Measurements from ENCODE around the gene CAPN2. TPM values are rescaled to one million over a fixed set of nuclear protein-coding genes. Genes with fewer than 3 reads are reported as not detected.

CAPN2 gene
- total RNA-seq, 4 donors from 2014 or later = 193 to 505 (median 387) TPM

DNA sequence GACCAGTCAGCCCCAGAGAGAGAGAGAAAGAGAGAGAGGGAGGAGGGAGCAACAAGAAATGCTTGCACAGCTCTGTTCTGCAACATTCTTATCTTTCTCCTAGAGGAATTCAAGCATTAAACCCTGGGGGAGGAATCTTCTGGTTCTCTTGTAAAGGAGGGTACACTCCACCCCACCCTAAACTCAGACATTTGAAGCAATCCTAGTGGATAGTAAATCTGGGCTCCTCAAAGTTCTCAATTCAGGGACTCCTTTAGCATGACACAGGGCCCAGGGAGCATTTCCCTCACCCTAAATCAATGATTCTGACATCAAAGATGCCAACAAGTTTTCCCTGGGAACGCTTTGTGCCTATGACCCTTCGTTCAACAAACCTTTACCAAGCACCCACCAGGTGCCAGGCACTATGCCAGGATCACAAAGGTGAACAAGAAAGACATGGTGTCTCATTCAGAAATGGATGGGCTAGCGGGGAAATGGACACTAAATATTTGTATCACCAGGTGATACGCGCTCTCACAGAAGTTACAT, 11.9 kb upstream of the CAPN2 start:
- H3K4me3 ChIP-seq = no peak overlapping the region
- DNase-seq = no peak

DNA sequence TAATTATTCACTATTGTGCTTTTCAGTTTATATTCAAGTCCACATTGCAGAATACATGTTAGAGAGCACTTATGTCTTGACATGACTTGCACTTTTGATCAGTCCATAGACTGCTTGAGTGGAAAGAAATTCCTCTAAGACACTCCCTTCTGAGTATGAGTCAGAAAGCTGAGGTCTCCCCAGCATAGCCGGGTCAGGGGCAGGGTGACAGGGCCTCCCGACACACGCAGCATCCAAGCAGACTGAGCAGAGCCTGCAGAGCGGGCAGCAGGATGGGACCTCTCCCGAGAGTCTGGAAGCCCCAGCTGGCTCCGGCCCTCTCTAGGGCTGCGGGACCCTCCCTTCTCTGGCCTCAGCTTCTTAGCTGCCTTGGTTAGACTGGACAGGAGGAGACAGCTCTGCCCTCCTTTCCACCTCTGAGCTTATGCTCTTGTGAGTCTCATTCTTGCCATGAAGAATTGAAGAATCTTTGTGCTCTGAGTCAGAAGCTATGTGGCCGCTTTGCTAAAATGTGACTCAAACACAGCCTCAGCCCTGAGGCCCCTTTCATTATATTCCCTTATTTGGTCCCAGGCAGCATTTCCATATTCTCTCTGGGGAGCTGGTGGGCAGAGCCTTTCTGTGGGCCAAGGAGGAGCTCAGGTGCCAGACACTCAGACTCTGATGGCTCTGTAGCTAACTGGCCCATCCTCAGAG, 11.2 kb upstream of the CAPN2 start:
- Histone ChIP-seq H3K27me3 (no peaks in the 10 kb centered on the region), H3K9me3 (no peaks in the 10 kb centered on the region), H3K36me3 (no peaks in the 10 kb centered on the region), H3K4me3 (no peak overlapping the region), H3K27ac (peak overlapping the region; percentile 62 to 75 (median 68)), H3K4me1 (peaks cover 0 to 19% (median 9%) of the 10 kb centered on the region in 4 donors)
- TF ChIP-seq CTCF (IDR thresholded peaks at IDR 0.05) (no peak), POLR2AphosphoS5 (IDR thresholded peaks at IDR 0.05) (peak in 1 of 3 donors; percentile 27)
- no peak for DNase-seq
- in situ Hi-C loops (cut with MboI; ENCODE audit: low pct_ligation_motif_present in 1 of 4, low pct_unique_long_range_greater_than_20kb in 1 of 4, low sequenced_read_pairs in 3 of 4) (loop anchor here in 1 of 4 donors (10.0 kb wide), 1 partner anchor 54 kb away; no protein-coding TSS in a partner anchor), intact Hi-C loops (cut with DNase I; ENCODE audit: low total_unique reads) (no loop called here)
- WGBS, 2 donors (ENCODE audit: low coverage in 1 of 2) = 73 to 80% methylated on average over 2 to 8 of the region's 8 CpGs

More for the DNA sequence above, 11.9 kb upstream of the CAPN2 start:
- in situ Hi-C loops (cut with MboI; ENCODE audit: low pct_ligation_motif_present in 1 of 4, low pct_unique_long_range_greater_than_20kb in 1 of 4, low sequenced_read_pairs in 3 of 4) (loop anchor here in 1 of 4 donors (10.0 kb wide), 1 partner anchor 54 kb away; no protein-coding TSS in a partner anchor), intact Hi-C loops (cut with DNase I; ENCODE audit: low total_unique reads) (no loop called here)
- H3K27me3 ChIP-seq = no peaks in the 10 kb centered on the region
- 62 to 82% methylated on average over 4 to 5 of the region's 5 CpGs for WGBS, 2 donors (ENCODE audit: low coverage in 1 of 2)
- H3K4me1 ChIP-seq = peaks cover 0 to 14% (median 6%) of the 10 kb centered on the region in 4 donors
- H3K9me3 ChIP-seq = no peaks in the 10 kb centered on the region
- TF ChIP-seq EP300 (IDR thresholded peaks at IDR 0.05; ENCODE audit: low read depth) (no peak), POLR2AphosphoS5 (IDR thresholded peaks at IDR 0.05) (no peak), CTCF (IDR thresholded peaks at IDR 0.05) (no peak), POLR2A (IDR thresholded peaks at IDR 0.05) (no peak)
- no peaks in the 10 kb centered on the region for H3K36me3 ChIP-seq
- peak overlapping the region; percentile 62 to 75 (median 68) for H3K27ac ChIP-seq

GRCh38 chr1:223702735-223703667, 9.3 kb upstream of the CAPN2 start:
- no peak overlapping the region for H3K4me3 ChIP-seq
- no peak for DNase-seq
- no peaks in the 10 kb centered on the region for H3K27me3 ChIP-seq
- H3K27ac ChIP-seq = no peak overlapping the region
- no peaks in the 10 kb centered on the region for H3K9me3 ChIP-seq
- peaks cover 7 to 38% (median 27%) of the 10 kb centered on the region in 4 donors for H3K4me1 ChIP-seq
- intact Hi-C loops (cut with DNase I; ENCODE audit: low total_unique reads) = no loop called here
- TF ChIP-seq CTCF (IDR thresholded peaks at IDR 0.05) (no peak), POLR2AphosphoS5 (IDR thresholded peaks at IDR 0.05) (no peak), EP300 (IDR thresholded peaks at IDR 0.05; ENCODE audit: low read depth) (no peak), POLR2A (IDR thresholded peaks at IDR 0.05) (no peak)
- in situ Hi-C loops (cut with MboI; ENCODE audit: low pct_ligation_motif_present in 1 of 4, low pct_unique_long_range_greater_than_20kb in 1 of 4, low sequenced_read_pairs in 3 of 4) = loop anchor here in 1 of 4 donors (10.0 kb wide), 1 partner anchor 52 kb away; no protein-coding TSS in a partner anchor
- no peaks in the 10 kb centered on the region for H3K36me3 ChIP-seq
- WGBS, 2 donors (ENCODE audit: low coverage in 1 of 2) = 91% methylated on average over 4 of the region's 4 CpGs; no CpG with 5 or more reads in 1 of the 2 donors

- TF ChIP-seq POLR2AphosphoS5 (IDR thresholded peaks at IDR 0.05) (no peak), EP300 (IDR thresholded peaks at IDR 0.05; ENCODE audit: low read depth) (no peak), POLR2A (IDR thresholded peaks at IDR 0.05) (no peak), CTCF (IDR thresholded peaks at IDR 0.05) (no peak)
- DNase-seq = no peak
- H3K4me3 ChIP-seq = no peak overlapping the region
- peaks cover 10 to 44% (median 30%) of the 10 kb centered on the region in 4 donors for H3K4me1 ChIP-seq
- no peaks in the 10 kb centered on the region for H3K9me3 ChIP-seq
- 60 to 62% methylated on average over 1 of the region's 1 CpG for WGBS, 2 donors (ENCODE audit: low coverage in 1 of 2)
- in situ Hi-C loops (cut with MboI; ENCODE audit: low pct_ligation_motif_present in 1 of 4, low pct_unique_long_range_greater_than_20kb in 1 of 4, low sequenced_read_pairs in 3 of 4) = loop anchor here in 1 of 4 donors (10.0 kb wide), 1 partner anchor 51 kb away; no protein-coding TSS in a partner anchor
- H3K27me3 ChIP-seq = no peaks in the 10 kb centered on the region
- intact Hi-C loops (cut with DNase I; ENCODE audit: low total_unique reads) = no loop called here
- H3K27ac ChIP-seq = no peak overlapping the region
- no peaks in the 10 kb centered on the region for H3K36me3 ChIP-seq
Measured at GRCh38 chr1:223703668-223704013, 8.7 kb upstream of the CAPN2 start.
